Measurements from ENCODE around the gene CHST8.

The CHST8 gene

GRCh38 chr19:33725567-33725966 lies 103.8 kb downstream of the CHST8 start:
- no peaks in the 10 kb centered on the region for H3K36me3 ChIP-seq (ENCODE audit: control insufficient read depth in 4 of 4, insufficient read depth in 4 of 4, low read length in 3 of 4)
- no peaks in the 10 kb centered on the region for H3K4me1 ChIP-seq (ENCODE audit: control extremely low read depth in 1 of 4, control insufficient read depth in 4 of 4, insufficient read depth in 4 of 4, low read length in 3 of 4)
- H3K4me3 ChIP-seq (ENCODE audit: control insufficient read depth in 1 of 7, extremely low read depth in 1 of 7, insufficient read depth in 4 of 7, low read depth in 2 of 7, low read length in 6 of 7), result no peak overlapping the region
- H3K27me3 ChIP-seq (replicated peaks in 2 of 5; ENCODE audit: control insufficient read depth in 4 of 5, insufficient read depth in 5 of 5, low read length in 4 of 5), result peaks cover 0 to 8% (median 3%) of the 10 kb centered on the region in 5 experiments
- H3K27ac ChIP-seq (ENCODE audit: insufficient read depth in 1 of 2, low read depth in 1 of 2, low read length in 2 of 2, poor library complexity in 1 of 2, severe bottlenecking in 2 of 2), result no peak overlapping the region
- H3K9me3 ChIP-seq (ENCODE audit: control extremely low read depth in 1 of 5, control insufficient read depth in 4 of 5, insufficient read depth in 2 of 5, low read depth in 1 of 5, low read length in 4 of 5), result peaks cover 0 to 6% (median 0%) of the 10 kb centered on the region in 5 experiments
- POLR2A ChIA-PET, result no interaction called here
- no peak for DNase-seq
- CTCF ChIA-PET, result no interaction called here
- 81% methylated on average over 4 of the region's 9 CpGs for WGBS (ENCODE audit: insufficient coverage)

- no peaks in the 10 kb centered on the region for H3K4me1 ChIP-seq (ENCODE audit: control extremely low read depth in 1 of 4, control insufficient read depth in 4 of 4, insufficient read depth in 4 of 4, low read length in 3 of 4)
- H3K27ac ChIP-seq (ENCODE audit: insufficient read depth in 1 of 2, low read depth in 1 of 2, low read length in 2 of 2, poor library complexity in 1 of 2, severe bottlenecking in 2 of 2), result no peak overlapping the region
- H3K4me3 ChIP-seq (ENCODE audit: control insufficient read depth in 1 of 7, extremely low read depth in 1 of 7, insufficient read depth in 4 of 7, low read depth in 2 of 7, low read length in 6 of 7), result no peak overlapping the region
- H3K36me3 ChIP-seq (ENCODE audit: control insufficient read depth in 4 of 4, insufficient read depth in 4 of 4, low read length in 3 of 4), result no peaks in the 10 kb centered on the region
- POLR2A ChIA-PET, result no interaction called here
- CTCF ChIA-PET, result interaction anchor here (0.6 kb wide), 1 partner anchor 16 kb away, joined by 3 read pairs; no protein-coding TSS in a partner anchor
- H3K9me3 ChIP-seq (ENCODE audit: control extremely low read depth in 1 of 5, control insufficient read depth in 4 of 5, insufficient read depth in 2 of 5, low read depth in 1 of 5, low read length in 4 of 5), result peaks cover 0 to 6% (median 0%) of the 10 kb centered on the region in 5 experiments
- 71% methylated on average over 11 of the region's 12 CpGs for WGBS (ENCODE audit: insufficient coverage)
- no peak for DNase-seq
- H3K27me3 ChIP-seq (replicated peaks in 2 of 5; ENCODE audit: control insufficient read depth in 4 of 5, insufficient read depth in 5 of 5, low read length in 4 of 5), result peaks cover 0 to 8% (median 3%) of the 10 kb centered on the region in 5 experiments
Measured at GRCh38 chr19:33726756-33727155, 105.0 kb downstream of the CHST8 start.

- WGBS (ENCODE audit: insufficient coverage), result 86% methylated on average over 20 of the region's 24 CpGs
- no peak for DNase-seq
- Histone ChIP-seq H3K4me1 (ENCODE audit: control extremely low read depth in 1 of 4, control insufficient read depth in 4 of 4, insufficient read depth in 4 of 4, low read length in 3 of 4) (no peaks in the 10 kb centered on the region), H3K9me3 (ENCODE audit: control extremely low read depth in 1 of 5, control insufficient read depth in 4 of 5, insufficient read depth in 2 of 5, low read depth in 1 of 5, low read length in 4 of 5) (peaks cover 0 to 6% (median 0%) of the 10 kb centered on the region in 5 experiments), H3K36me3 (ENCODE audit: control insufficient read depth in 4 of 4, insufficient read depth in 4 of 4, low read length in 3 of 4) (no peaks in the 10 kb centered on the region), H3K27ac (ENCODE audit: insufficient read depth in 1 of 2, low read depth in 1 of 2, low read length in 2 of 2, poor library complexity in 1 of 2, severe bottlenecking in 2 of 2) (no peak overlapping the region), H3K4me3 (ENCODE audit: control insufficient read depth in 1 of 7, extremely low read depth in 1 of 7, insufficient read depth in 4 of 7, low read depth in 2 of 7, low read length in 6 of 7) (no peak overlapping the region), H3K27me3 (replicated peaks in 2 of 5; ENCODE audit: control insufficient read depth in 4 of 5, insufficient read depth in 5 of 5, low read length in 4 of 5) (peaks cover 0 to 6% (median 3%) of the 10 kb centered on the region in 5 experiments)
- CTCF ChIA-PET, result no interaction called here
- POLR2A ChIA-PET, result no interaction called here
Measured at GRCh38 chr19:33727331-33727998, 105.7 kb downstream of the CHST8 start.

GRCh38 chr19:33728141-33728540 lies 106.4 kb downstream of the CHST8 start:
- DNase-seq, result no peak
- 80% methylated on average over 1 of the region's 3 CpGs for WGBS (ENCODE audit: insufficient coverage)
- ChIA-PET CTCF (no interaction called here), POLR2A (no interaction called here)
- Histone ChIP-seq H3K4me1 (ENCODE audit: control extremely low read depth in 1 of 4, control insufficient read depth in 4 of 4, insufficient read depth in 4 of 4, low read length in 3 of 4) (no peaks in the 10 kb centered on the region), H3K27me3 (replicated peaks in 2 of 5; ENCODE audit: control insufficient read depth in 4 of 5, insufficient read depth in 5 of 5, low read length in 4 of 5) (peaks cover 0 to 3% (median 2%) of the 10 kb centered on the region in 5 experiments), H3K27ac (ENCODE audit: insufficient read depth in 1 of 2, low read depth in 1 of 2, low read length in 2 of 2, poor library complexity in 1 of 2, severe bottlenecking in 2 of 2) (no peak overlapping the region), H3K9me3 (ENCODE audit: control extremely low read depth in 1 of 5, control insufficient read depth in 4 of 5, insufficient read depth in 2 of 5, low read depth in 1 of 5, low read length in 4 of 5) (peaks cover 0 to 8% (median 0%) of the 10 kb centered on the region in 5 experiments), H3K36me3 (ENCODE audit: control insufficient read depth in 4 of 4, insufficient read depth in 4 of 4, low read length in 3 of 4) (no peaks in the 10 kb centered on the region), H3K4me3 (ENCODE audit: control insufficient read depth in 1 of 7, extremely low read depth in 1 of 7, insufficient read depth in 4 of 7, low read depth in 2 of 7, low read length in 6 of 7) (no peak overlapping the region)

GRCh38 chr19:33730858-33731607 lies 109.3 kb downstream of the CHST8 start:
- no peak overlapping the region for H3K4me3 ChIP-seq (ENCODE audit: control insufficient read depth in 1 of 7, extremely low read depth in 1 of 7, insufficient read depth in 4 of 7, low read depth in 2 of 7, low read length in 6 of 7)
- DNase-seq, result no peak
- WGBS (ENCODE audit: insufficient coverage), result 95% methylated on average over 6 of the region's 8 CpGs
- CTCF ChIA-PET, result no interaction called here
- no peaks in the 10 kb centered on the region for H3K36me3 ChIP-seq (ENCODE audit: control insufficient read depth in 4 of 4, insufficient read depth in 4 of 4, low read length in 3 of 4)
- no peaks in the 10 kb centered on the region for H3K4me1 ChIP-seq (ENCODE audit: control extremely low read depth in 1 of 4, control insufficient read depth in 4 of 4, insufficient read depth in 4 of 4, low read length in 3 of 4)
- POLR2A ChIA-PET, result no interaction called here
- H3K27me3 ChIP-seq (replicated peaks in 2 of 5; ENCODE audit: control insufficient read depth in 4 of 5, insufficient read depth in 5 of 5, low read length in 4 of 5), result peaks cover 0 to 12% (median 7%) of the 10 kb centered on the region in 5 experiments
- H3K9me3 ChIP-seq (ENCODE audit: control extremely low read depth in 1 of 5, control insufficient read depth in 4 of 5, insufficient read depth in 2 of 5, low read depth in 1 of 5, low read length in 4 of 5), result peaks cover 0 to 8% (median 0%) of the 10 kb centered on the region in 5 experiments
- H3K27ac ChIP-seq (ENCODE audit: insufficient read depth in 1 of 2, low read depth in 1 of 2, low read length in 2 of 2, poor library complexity in 1 of 2, severe bottlenecking in 2 of 2), result no peak overlapping the region

GRCh38 chr19:33731881-33732280 lies 110.1 kb downstream of the CHST8 start:
- 83% methylated on average over 7 of the region's 7 CpGs for WGBS (ENCODE audit: insufficient coverage)
- Histone ChIP-seq H3K4me1 (ENCODE audit: control extremely low read depth in 1 of 4, control insufficient read depth in 4 of 4, insufficient read depth in 4 of 4, low read length in 3 of 4) (no peaks in the 10 kb centered on the region), H3K36me3 (ENCODE audit: control insufficient read depth in 4 of 4, insufficient read depth in 4 of 4, low read length in 3 of 4) (no peaks in the 10 kb centered on the region), H3K4me3 (ENCODE audit: control insufficient read depth in 1 of 7, extremely low read depth in 1 of 7, insufficient read depth in 4 of 7, low read depth in 2 of 7, low read length in 6 of 7) (no peak overlapping the region), H3K9me3 (ENCODE audit: control extremely low read depth in 1 of 5, control insufficient read depth in 4 of 5, insufficient read depth in 2 of 5, low read depth in 1 of 5, low read length in 4 of 5) (peaks cover 0 to 8% (median 0%) of the 10 kb centered on the region in 5 experiments), H3K27ac (ENCODE audit: insufficient read depth in 1 of 2, low read depth in 1 of 2, low read length in 2 of 2, poor library complexity in 1 of 2, severe bottlenecking in 2 of 2) (no peak overlapping the region), H3K27me3 (replicated peaks in 2 of 5; ENCODE audit: control insufficient read depth in 4 of 5, insufficient read depth in 5 of 5, low read length in 4 of 5) (peaks cover 0 to 19% (median 7%) of the 10 kb centered on the region in 5 experiments)
- ChIA-PET CTCF (no interaction called here), POLR2A (no interaction called here)
- DNase-seq, result no peak

GRCh38 chr19:33734913-33735312 lies 113.2 kb downstream of the CHST8 start:
- peaks cover 0 to 19% (median 7%) of the 10 kb centered on the region in 5 experiments for H3K27me3 ChIP-seq (replicated peaks in 2 of 5; ENCODE audit: control insufficient read depth in 4 of 5, insufficient read depth in 5 of 5, low read length in 4 of 5)
- no peak for DNase-seq
- H3K4me3 ChIP-seq (ENCODE audit: control insufficient read depth in 1 of 7, extremely low read depth in 1 of 7, insufficient read depth in 4 of 7, low read depth in 2 of 7, low read length in 6 of 7), result no peak overlapping the region
- no peaks in the 10 kb centered on the region for H3K4me1 ChIP-seq (ENCODE audit: control extremely low read depth in 1 of 4, control insufficient read depth in 4 of 4, insufficient read depth in 4 of 4, low read length in 3 of 4)
- H3K9me3 ChIP-seq (ENCODE audit: control extremely low read depth in 1 of 5, control insufficient read depth in 4 of 5, insufficient read depth in 2 of 5, low read depth in 1 of 5, low read length in 4 of 5), result peaks cover 0 to 6% (median 0%) of the 10 kb centered on the region in 5 experiments
- CTCF ChIA-PET, result no interaction called here
- H3K27ac ChIP-seq (ENCODE audit: insufficient read depth in 1 of 2, low read depth in 1 of 2, low read length in 2 of 2, poor library complexity in 1 of 2, severe bottlenecking in 2 of 2), result no peak overlapping the region
- POLR2A ChIA-PET, result no interaction called here
- H3K36me3 ChIP-seq (ENCODE audit: control insufficient read depth in 4 of 4, insufficient read depth in 4 of 4, low read length in 3 of 4), result no peaks in the 10 kb centered on the region
- WGBS (ENCODE audit: insufficient coverage), result 60% methylated on average over 2 of the region's 3 CpGs
